GM12878 (cell line): ENCODE data around the gene GIMAP8.

Source experiments
- SMC3 ChIP-seq: IDR thresholded peaks from 2 replicates; pipeline ENCODE4 v1.6.1; 2011; ENCODE audit warnings: low read length, improper control_type of control experiment, borderline replicate concordance
- USF1 ChIP-seq: IDR thresholded peaks from 2 replicates; pipeline ENCODE4 v1.6.1; 2011; ENCODE audit warnings: borderline replicate concordance, low read depth, mild to moderate bottlenecking, moderate library complexity, mixed read lengths, low read length; ENCODE audit not compliant: insufficient read depth; ENCODE audit errors: extremely low read length

GRCh38 chr7:150430465-150431085 is 19.9 kb upstream of the GIMAP8 start:
- TF ChIP-seq USF1 (no peak), SMC3 (no peak)
